Endometrial microvascular endothelial cells (primary cell): Measurements from ENCODE around the gene SERINC2. TPM values are rescaled to one million over a fixed set of nuclear protein-coding genes. Genes with fewer than 3 reads are reported as not detected.
"Not testable (repeated sequence)": the region's sequence is repeated elsewhere in the genome, so short reads cannot be mapped to it uniquely, and the experiment has no call there.

Experiments used
- in situ Hi-C: cut with HindIII; loops from 2 replicates; pipeline ENCODE4 v1.10.0; 2017; ENCODE audit warnings: low sequenced_read_pairs, low pct_unique_long_range_greater_than_20kb; ENCODE audit errors: inconsistent ontology term
- total RNA-seq: library from RNA; depleted of rRNA; stranded (reverse); fragments of >200 nt; gene quantifications from one replicate; pipeline ENCODE4 v1.2.3, GENCODE V29; 2015; ENCODE audit errors: inconsistent ontology term

SERINC2 gene
- total RNA-seq, 1 donor from 2014 or later, result 10.0 TPM

DNA sequence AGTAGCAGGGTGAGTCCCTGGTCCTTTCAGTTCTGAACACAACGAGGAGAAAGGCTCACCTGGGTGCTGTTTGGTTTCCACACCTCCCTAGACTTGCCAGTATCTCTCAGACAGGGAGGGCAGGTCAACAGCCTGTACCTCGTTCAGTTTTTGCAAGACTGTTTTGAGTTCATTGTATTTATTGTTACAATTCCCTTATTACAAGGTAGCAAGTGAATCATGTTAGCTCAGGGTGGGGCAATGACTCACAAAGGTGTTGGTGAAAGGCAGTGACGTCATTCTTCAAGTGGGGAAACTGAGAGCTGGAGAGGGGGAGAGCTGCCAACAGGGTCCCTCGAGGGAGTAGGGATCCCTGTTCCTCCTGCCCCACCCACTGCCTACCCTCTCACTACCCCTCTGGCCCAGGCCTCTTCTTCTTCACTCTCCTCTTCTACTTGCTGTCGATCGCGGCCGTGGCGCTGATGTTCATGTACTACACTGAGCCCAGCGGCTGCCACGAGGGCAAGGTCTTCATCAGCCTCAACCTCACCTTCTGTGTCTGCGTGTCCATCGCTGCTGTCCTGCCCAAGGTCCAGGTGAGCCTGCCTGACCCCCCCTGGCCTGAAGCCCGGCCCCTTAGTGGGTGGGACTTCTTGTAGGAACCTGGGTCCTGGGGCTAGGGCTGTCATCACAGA lies 13.4 kb downstream of the SERINC2 start:
- in situ Hi-C loops, result no loop called here

DNA sequence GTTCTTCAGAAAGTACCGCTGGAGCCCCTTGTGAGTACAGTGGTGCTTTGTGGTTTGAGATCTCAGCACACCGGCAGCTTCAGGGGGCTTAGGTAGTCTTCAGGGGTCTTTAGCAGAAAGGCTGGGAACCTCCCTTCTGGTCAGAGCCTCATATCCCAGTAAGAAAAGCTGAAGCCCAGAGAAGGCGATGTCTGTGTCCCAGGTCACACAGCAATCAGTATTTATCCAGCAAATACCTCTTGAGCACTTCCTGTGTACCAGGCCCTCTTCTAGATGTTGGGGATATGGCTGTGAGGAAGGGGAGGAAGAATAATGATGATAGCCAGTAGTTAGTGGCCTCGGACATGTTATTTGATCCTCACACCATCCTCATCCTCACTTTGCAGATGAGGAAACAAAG lies 14.3 kb downstream of the SERINC2 start:
- in situ Hi-C loops, result no loop called here

DNA sequence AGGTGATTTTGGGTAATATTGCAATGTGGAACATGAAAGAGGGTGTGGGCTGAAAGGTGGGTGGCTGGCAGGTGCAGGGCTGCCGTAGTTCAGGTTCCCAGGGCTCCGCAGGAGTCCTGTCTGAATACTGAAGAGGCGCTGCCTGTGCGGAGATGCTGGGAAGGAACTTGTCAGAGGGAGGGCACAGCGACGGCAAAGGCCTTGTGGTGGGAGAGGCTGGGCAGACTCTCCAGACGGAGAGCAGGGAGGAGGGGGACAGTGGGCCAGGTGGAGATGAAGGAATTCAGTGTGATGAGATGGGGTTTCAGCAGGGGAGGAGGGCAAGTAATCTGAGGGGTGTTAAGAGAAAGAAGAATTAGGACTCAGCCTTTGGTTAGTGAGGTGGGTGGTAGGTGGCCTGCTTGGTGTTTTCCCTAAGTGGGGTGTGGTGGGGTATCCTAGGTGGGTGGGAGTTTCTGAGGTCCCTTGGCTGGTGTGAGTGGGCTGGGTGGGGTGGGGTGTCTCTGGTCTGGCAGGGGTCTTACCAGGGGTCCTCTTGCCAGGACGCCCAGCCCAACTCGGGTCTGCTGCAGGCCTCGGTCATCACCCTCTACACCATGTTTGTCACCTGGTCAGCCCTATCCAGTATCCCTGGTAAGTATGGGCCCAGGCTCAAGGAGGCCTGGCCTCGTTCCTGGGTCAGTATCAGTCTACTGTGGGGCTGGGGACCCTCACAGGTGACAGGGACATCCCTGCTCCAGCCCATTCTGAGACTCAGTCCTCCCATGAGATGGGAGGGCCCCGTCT lies 15.6 kb downstream of the SERINC2 start:
- in situ Hi-C loops, result no loop called here

DNA sequence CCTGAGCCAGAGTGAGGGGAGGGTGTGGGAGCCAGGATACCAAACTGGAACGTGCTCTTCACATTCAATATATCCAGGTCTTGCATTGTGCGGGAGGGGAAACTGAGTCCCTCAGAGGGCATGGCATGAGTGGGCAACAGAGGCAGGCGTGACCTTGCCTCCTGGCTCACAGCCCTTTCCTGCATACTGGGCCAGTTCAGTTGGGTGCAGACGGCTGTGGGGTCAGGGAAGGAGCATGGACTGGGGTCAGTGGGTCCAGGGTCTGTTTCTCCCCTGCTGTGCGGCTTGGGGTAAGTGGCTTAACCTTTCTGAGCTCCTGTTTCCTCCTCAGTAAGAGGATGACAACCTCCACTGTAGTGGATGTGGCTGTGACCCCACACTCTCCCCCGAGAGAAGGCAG lies 16.6 kb downstream of the SERINC2 start:
- in situ Hi-C loops, result no loop called here

DNA sequence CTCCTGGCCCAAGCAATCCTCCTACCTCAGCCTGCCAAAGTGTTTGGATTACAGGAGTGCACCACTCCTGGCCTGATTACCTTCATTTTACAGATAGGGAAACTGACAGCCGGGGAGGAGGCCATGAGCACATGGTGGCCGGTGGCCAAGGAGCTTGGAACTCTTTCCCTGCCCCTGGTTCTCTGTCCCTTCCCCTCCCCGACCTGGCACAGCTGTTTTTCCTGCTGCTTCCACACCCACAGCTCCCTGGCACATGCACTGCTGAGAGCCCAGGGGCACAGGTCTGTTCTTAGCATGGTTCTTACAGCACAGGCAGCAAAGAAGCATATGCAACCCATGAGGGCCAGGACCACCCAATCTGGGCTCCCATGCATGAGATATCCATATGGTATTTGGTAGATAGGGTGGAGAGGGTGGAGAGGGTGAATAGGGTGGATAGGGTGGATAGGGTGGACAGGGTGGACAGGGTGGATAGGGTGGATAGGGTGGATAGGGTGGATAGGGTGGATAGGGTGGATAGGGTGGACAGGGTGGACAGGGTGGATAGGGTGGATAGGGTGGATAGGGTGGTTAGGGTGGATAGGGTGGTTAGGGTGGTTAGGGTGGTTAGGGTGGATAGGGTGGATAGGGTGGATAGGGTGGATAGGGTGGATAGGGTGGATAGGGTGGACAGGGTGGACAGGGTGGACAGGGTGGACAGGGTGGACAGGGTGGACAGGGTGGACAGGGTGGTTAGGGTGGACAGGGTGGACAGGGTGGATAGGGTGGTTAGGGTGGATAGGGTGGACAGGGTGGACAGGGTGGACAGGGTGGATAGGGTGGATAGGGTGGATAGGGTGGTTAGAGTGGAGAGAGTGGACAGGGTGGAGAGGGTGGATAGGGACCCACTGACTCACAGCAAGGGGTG lies 18.6 kb downstream of the SERINC2 start:
- in situ Hi-C loops, result not testable (repeated sequence)

DNA sequence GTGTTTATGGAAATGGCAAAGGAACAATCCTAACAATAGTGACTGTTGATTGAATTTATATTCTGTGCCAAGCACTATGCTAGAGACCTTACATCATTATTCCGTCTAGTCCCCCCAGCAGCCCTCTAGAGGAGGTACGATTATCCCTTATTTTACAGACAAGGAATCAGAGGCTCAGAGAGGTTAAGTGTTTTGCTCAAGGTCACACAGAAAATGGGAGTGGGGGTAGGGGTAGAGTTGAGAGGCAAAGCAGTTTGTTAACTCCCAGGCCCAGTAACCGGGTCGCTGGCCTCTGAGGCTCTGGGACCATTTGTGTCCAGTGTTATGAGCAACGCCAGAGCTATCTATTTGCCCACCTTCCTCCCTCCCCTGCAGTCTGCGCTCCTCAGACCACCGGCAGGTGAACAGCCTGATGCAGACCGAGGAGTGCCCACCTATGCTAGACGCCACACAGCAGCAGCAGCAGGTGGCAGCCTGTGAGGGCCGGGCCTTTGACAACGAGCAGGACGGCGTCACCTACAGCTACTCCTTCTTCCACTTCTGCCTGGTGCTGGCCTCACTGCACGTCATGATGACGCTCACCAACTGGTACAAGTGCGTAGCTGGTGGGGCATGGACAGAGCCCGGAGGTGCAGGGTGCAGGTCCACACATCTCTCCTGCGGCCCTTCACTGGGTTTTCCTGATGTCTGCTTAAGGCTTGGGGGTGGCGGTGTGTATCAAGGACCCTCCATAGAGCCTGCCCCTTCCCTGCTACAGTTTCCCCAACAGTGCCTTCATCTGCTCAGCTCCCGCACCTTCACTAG lies 19.8 kb downstream of the SERINC2 start:
- in situ Hi-C loops, result no loop called here

DNA sequence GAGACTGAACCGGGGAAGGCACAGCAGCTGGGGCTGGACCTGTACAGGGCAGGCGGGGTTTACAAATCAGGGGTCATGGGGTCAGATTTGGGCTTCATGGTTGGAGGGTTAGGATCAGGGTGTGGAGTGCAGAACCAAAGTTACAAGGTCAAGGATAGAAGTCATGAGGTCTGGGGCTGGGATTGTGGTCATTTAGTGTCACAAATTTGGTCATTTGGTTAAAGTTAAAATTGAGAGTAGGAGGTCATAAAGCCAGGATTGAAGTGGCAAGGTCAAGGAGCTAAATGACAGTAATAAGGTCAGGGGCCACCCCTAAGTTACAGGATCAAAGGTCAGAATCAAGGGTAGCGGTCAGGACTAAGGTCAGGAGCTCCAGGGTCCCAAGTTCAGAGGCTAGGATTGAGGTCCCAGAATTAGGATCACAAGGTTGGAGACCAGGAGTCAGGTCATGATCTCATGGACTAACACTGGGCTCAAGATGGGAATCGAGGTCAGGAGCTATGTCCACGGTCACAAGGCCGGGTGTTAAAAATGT lies 20.4 kb downstream of the SERINC2 start:
- in situ Hi-C loops, result no loop called here

DNA sequence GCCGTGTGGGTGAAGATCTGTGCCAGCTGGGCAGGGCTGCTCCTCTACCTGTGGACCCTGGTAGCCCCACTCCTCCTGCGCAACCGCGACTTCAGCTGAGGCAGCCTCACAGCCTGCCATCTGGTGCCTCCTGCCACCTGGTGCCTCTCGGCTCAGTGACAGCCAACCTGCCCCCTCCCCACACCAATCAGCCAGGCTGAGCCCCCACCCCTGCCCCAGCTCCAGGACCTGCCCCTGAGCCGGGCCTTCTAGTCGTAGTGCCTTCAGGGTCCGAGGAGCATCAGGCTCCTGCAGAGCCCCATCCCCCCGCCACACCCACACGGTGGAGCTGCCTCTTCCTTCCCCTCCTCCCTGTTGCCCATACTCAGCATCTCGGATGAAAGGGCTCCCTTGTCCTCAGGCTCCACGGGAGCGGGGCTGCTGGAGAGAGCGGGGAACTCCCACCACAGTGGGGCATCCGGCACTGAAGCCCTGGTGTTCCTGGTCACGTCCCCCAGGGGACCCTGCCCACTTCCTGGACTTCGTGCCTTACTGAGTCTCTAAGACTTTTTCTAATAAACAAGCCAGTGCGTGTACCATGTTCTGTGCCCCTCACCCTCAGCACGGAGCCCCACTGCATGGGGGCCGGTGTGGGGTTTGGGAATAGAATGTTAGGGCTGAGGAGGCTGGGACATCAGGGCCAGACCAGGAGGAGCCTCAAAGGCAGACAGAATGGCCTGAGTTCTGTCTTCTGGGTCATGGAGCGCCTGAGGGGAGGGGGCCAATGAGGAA lies 21.3 kb downstream of the SERINC2 start:
- in situ Hi-C loops, result no loop called here

DNA sequence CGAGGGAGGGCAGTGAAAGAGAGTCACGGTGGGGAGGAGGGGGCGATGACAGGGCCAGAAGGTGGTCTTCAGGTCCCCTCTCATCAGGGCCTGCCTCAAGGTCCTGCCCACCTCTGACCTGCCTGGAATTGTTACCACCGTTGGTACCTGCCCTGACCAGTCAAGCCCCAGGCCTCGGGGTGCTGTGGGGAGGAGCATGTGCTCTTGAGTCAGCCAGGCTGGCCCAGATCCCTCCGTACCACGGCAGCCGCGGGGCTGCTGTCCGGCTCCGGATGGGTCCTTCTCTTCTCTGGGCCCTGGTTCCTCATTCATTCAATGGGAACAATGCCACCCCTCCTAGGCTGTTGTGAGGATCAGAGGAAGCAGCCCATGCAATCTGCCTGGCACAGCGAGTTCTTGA lies 22.0 kb downstream of the SERINC2 start:
- in situ Hi-C loops, result no loop called here

DNA sequence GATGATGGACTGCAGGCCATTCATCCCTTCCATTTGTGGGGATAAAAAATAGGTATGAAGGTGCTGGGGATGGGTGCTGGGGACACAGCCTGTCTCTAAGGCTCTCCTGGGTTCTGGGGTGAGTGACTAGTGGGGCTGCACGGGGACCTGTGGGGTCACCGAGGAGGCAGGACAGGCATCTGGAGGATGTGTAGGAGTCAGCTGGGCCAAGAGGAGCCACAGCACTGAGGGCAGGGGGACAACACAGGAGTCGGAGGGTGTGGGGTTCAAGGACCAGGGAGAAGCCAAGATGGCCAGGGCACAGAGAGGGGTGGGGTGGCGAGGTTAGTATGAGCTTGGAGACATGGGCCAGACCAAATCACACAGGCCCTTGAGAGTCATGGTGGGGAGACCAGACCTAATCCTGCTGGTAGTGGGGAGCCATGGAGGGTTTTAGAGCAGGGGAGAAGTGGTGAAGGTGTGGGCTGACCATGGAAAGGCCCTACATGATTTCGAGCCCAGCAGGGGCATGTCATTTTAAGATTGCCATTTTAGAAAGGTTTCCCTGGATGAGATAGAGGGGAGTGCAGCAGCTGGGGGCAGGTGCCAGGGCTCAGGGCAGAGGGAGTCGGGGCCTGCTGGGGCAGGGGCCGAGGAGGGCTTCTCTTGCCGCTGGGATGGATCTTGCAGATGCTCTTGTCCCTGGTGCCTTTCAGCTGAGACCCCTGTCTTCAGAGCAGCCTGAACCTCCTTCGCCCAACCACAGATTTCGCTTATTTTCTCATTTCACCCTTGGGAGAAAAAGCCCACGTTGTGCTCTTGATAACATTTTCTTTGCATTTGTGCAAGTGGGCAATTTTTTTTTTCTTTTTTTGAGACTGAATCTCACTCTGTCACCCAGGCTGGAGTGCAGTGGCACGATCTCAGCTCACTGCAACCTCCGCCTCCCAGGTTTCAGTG lies 22.7 kb downstream of the SERINC2 start:
- in situ Hi-C loops, result no loop called here

DNA sequence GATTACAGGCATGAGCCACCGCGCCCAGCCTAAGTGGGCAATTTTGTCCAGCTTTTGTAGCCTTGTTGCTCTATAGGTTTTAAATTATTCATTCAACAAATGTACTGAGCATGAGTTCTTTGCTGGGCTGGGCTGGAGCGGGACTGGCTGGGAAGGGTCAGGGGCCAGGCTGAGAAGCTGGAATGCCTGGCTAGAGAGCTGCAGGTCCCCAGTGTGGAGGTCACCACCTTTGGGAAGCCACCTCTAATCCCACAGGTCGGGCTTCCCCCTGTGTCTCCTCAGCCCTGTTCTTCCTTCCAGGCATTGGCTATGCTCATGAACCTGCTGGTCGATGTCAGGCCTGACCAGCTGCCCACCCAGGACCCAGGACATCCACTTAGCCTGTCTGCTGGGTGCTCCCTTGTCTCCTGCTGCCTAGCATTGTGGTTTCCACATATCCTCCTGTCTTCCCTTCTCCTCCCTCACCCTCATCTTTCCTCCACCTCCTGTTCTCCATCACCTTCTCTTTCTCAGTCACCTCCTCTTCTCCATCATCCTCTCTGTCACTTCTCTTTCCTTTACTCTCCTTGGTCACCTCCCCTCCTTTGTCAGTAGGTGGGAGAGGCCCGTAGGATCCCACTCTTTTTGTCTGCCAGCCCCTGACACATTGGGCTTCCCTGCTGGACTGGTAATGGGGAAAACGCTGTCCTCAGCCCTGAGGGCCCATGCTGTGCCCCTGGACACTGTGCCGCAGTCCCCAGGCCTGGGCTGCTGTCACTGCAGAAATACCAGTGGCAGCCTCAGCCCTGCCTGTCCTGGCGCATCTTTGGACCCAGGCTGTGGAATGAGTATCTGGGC lies 23.8 kb downstream of the SERINC2 start:
- in situ Hi-C loops, result no loop called here

DNA sequence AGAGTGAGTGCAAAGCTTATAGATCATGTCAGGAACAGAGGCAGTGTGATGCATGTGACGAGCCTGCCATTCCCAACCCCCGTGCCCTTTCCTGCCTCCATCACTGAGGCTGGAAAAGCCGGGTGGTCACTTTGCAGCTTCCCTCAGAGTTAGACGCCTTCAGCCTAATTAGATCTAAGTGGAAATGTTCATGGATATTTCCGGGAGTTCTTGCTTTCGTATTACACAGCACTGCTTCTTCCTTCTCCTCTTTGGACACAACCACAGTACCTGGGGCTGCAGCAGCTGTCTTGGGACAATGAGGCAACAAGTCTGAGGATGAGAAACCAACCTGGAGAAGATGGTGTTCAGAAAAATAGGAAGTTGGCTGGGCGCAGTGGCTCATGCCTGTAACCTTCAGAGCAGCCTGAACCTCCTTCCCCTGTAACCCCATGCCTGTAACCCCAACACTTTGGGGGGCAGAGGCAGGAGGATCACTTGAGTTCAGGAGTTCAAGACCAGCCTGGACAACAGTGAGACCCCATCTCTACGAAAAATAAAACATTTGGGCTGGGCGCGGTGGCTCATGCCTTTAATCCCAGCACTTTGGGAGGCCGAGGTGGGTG lies 24.5 kb downstream of the SERINC2 start:
- in situ Hi-C loops, result no loop called here

DNA sequence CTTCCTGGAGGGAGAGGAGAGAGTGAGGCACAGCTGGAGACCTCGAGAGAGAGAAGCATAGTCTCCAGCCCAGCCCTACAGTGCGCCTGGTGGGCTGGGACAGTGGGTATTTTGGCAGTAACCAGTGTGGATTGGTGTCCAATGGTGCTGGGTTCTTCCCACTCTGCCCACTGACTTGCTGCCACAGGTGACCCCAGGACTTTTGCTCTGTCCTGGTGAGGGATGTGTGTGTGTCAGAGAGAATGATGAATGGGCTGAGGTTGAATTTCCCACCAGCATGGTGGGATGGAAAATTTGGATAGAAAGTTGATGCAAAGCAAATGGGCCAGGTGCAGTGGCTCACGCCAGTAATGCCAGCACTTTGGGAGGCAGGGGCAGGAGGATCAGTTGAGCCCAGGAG lies 26.3 kb downstream of the SERINC2 start:
- in situ Hi-C loops, result no loop called here

DNA sequence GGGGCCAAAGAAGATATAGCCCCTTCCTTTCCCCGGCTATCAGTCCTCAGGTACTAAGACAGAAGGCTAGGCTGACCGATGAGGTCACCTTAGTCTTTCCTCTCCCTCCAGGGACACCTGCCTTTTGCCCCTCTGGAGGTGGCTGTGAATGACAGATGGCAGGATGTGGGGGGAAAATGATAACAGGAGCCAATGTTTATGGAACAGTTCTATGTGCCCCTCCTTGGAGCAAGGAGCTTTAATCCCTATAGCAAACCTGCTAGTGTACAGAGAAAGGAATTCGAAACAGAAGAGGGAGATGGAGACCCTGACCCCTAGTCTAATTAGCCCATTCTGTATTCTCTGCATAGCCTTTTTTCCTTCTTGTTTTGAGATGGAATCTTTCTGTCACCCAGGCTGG lies 28.1 kb downstream of the SERINC2 start:
- in situ Hi-C loops, result no loop called here

DNA sequence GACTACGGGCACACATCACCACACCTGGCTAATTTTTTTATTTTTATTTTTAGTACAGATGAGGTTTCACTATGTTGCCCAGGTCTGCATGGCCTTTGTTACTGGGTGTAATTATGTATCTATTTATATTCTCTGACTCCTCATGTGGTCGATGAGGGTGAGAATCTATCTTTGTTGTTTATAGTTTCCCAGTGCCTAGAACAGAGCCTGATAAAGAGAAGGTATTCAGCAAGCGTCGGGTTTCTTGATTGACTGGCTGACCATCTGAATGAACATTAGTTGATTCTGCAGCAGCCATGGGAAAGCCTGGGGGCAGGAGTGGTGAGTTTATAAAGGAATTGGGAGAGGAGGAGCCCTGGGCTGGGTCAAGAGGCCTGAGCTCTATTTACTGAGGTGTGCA lies 28.5 kb downstream of the SERINC2 start:
- in situ Hi-C loops, result no loop called here
